ENCODE measurements around the gene HOXC4. TPM values are rescaled to one million over a fixed set of nuclear protein-coding genes. Genes with fewer than 3 reads are reported as not detected.
"Not testable (repeated sequence)": the region's sequence is repeated elsewhere in the genome, so short reads cannot be mapped to it uniquely, and the experiment has no call there.

Gene HOXC4
- total RNA-seq, 3 donors from 2014 or later = 2.3 TPM; not detected in 2

DNA sequence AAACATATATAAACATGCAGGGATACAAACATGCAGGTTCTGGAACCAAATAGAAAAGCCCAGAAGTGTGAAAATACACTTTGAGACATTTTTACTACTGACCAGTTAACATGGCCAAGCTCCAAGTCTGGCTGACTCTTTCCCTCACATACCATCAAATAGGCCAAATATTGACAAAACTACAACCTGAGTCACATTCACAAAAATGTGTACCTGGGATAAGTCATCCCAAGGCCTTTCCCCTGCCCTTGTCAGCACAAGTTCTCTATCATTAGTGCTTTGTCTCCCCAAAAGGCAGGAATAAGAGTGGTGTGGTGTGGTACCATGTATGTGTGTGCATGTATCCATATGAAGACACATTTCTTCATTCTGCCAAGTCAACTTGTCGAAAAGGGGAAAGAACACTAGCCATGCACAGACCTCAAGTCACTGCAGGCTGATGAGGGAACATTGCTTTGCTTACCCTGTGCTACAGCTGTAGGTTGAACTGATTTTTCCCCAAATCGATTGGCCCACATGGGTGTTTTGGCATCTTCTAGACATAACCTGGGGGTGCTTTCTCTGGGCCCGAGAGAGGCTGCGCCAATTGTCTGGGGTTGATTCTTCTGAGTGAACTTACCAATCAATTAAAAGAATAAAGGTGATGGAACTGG lies 14.9 kb downstream of the HOXC4 start:
- no peak for ATAC-seq
- no peak for TF ChIP-seq CTCF (IDR thresholded peaks at IDR 0.05)
- intact Hi-C loops (cut with DNase I, micrococcal nuclease) = no loop called here
- Histone ChIP-seq H3K36me3 (ENCODE audit: low read depth) (no peaks in the 10 kb centered on the region), H3K9me3 (no peaks in the 10 kb centered on the region), H3K4me3 (no peak overlapping the region), H3K4me1 (ENCODE audit: low read depth) (no peaks in the 10 kb centered on the region)
- DNase-seq = no peak

- no peak for TF ChIP-seq CTCF (IDR thresholded peaks at IDR 0.05)
- H3K4me1 ChIP-seq (ENCODE audit: low read depth) = no peaks in the 10 kb centered on the region
- intact Hi-C loops (cut with DNase I, micrococcal nuclease) = no loop called here
- no peaks in the 10 kb centered on the region for H3K9me3 ChIP-seq
- ATAC-seq (no peak), DNase-seq (no peak)
- H3K4me3 ChIP-seq = no peak overlapping the region
- H3K36me3 ChIP-seq (ENCODE audit: low read depth) = no peaks in the 10 kb centered on the region
These were observed 18.3 kb downstream of the HOXC4 start for GRCh38 chr12:54071942-54072341.

- no peaks in the 10 kb centered on the region for H3K36me3 ChIP-seq (ENCODE audit: low read depth)
- no peak overlapping the region for H3K4me3 ChIP-seq
- no peak for TF ChIP-seq CTCF (IDR thresholded peaks at IDR 0.05)
- no peaks in the 10 kb centered on the region for H3K9me3 ChIP-seq
- intact Hi-C loops (cut with DNase I, micrococcal nuclease) = no loop called here
- no peak for DNase-seq
- ATAC-seq = no peak
- no peaks in the 10 kb centered on the region for H3K4me1 ChIP-seq (ENCODE audit: low read depth)
These were observed 20.7 kb downstream of the HOXC4 start for GRCh38 chr12:54074308-54074707.

- no peak for ATAC-seq
- Histone ChIP-seq H3K36me3 (ENCODE audit: low read depth) (no peaks in the 10 kb centered on the region), H3K4me3 (no peak overlapping the region), H3K9me3 (no peaks in the 10 kb centered on the region), H3K4me1 (ENCODE audit: low read depth) (no peaks in the 10 kb centered on the region)
- no peak for DNase-seq
- intact Hi-C loops (cut with DNase I, micrococcal nuclease) = no loop called here
- no peak for TF ChIP-seq CTCF (IDR thresholded peaks at IDR 0.05)
These were observed 21.8 kb downstream of the HOXC4 start for GRCh38 chr12:54075409-54075808.

GRCh38 chr12:54075974-54076373 lies 22.3 kb downstream of the HOXC4 start:
- Histone ChIP-seq H3K4me3 (no peak overlapping the region), H3K9me3 (no peaks in the 10 kb centered on the region), H3K36me3 (ENCODE audit: low read depth) (no peaks in the 10 kb centered on the region), H3K4me1 (ENCODE audit: low read depth) (no peaks in the 10 kb centered on the region)
- TF ChIP-seq CTCF (IDR thresholded peaks at IDR 0.05) = no peak
- intact Hi-C loops (cut with DNase I, micrococcal nuclease) = no loop called here
- ATAC-seq (no peak), DNase-seq (no peak)

GRCh38 chr12:54077843-54078242 lies 24.2 kb downstream of the HOXC4 start:
- DNase-seq; H3K36me3 ChIP-seq (ENCODE audit: low read depth); H3K9me3 ChIP-seq; intact Hi-C loops (cut with DNase I, micrococcal nuclease); ATAC-seq; H3K4me1 ChIP-seq (ENCODE audit: low read depth); H3K4me3 ChIP-seq: not testable (repeated sequence)

GRCh38 chr12:54079115-54079514 lies 25.5 kb downstream of the HOXC4 start:
- not testable (repeated sequence) for H3K36me3 ChIP-seq (ENCODE audit: low read depth); H3K4me1 ChIP-seq (ENCODE audit: low read depth); H3K4me3 ChIP-seq

GRCh38 chr12:54080008-54080924 lies 26.6 kb downstream of the HOXC4 start:
- intact Hi-C loops (cut with DNase I, micrococcal nuclease); ATAC-seq; DNase-seq; H3K4me3 ChIP-seq; H3K9me3 ChIP-seq; H3K36me3 ChIP-seq (ENCODE audit: low read depth); H3K4me1 ChIP-seq (ENCODE audit: low read depth): not testable (repeated sequence)

More at GRCh38 chr12:54079115-54079514, 25.5 kb downstream of the HOXC4 start:
- ATAC-seq; H3K9me3 ChIP-seq; intact Hi-C loops (cut with DNase I, micrococcal nuclease); DNase-seq: not testable (repeated sequence)

DNA sequence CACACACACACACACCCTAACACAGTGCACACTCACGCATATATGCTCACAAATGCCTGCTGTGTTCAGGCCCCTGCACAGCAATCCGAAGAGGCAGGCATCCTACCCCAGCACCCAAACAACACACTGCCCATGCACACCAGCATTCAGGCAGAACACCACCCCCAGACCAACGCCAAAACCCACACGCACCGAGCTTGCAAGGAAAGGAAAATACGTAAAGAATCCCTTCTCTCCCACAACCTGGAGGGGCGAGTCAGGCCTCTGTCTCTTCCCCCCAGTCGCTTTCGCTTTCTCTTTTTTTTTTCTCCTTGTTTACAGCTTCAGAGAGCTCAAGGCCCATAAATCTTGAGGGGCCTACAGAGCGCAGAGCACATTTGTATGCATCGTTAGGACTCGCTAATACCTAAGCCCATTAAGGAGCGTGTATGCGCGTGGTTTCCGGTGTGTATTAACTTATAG lies 27.4 kb downstream of the HOXC4 start:
- H3K36me3 ChIP-seq (ENCODE audit: low read depth); H3K9me3 ChIP-seq; H3K4me3 ChIP-seq; ATAC-seq; H3K4me1 ChIP-seq (ENCODE audit: low read depth); intact Hi-C loops (cut with DNase I, micrococcal nuclease): not testable (repeated sequence)
- DNase-seq = peak in 1 of 3 donors; percentile 5
